WTC11 (cell line): Measurements from ENCODE around the gene OIT3. TPM values are rescaled to one million over a fixed set of nuclear protein-coding genes. Genes with fewer than 3 reads are reported as not detected.

Experiments
- ATAC-seq: fragments of 200-7000 bp; cut with Tn5 transposase; 2 replicates; pipeline ENCODE4 v1.10.0; 2021; ENCODE audit warnings: mild to moderate bottlenecking, moderate library complexity
- CTCF ChIA-PET: fragments of 300-600 bp; sonication (Branson Sonifier 250); formaldehyde crosslinking; loops from one replicate; lab custom pipeline; 2021; ENCODE audit warnings: antibody characterized with exemption; lab: Charles Lee
- POLR2A ChIA-PET: fragments of 350-600 bp; sonication (Branson Sonifier 250); formaldehyde crosslinking; loops from one replicate; lab custom pipeline; 2021; ENCODE audit warnings: antibody characterized with exemption; lab: Charles Lee
- DNase-seq: peaks from one replicate; pipeline ENCODE4 v3.0.0; 2021; ENCODE audit warnings: low spot score
- H3K27ac Mint-ChIP-seq: 2 replicates; pipeline ENCODE4 v1.8.0; 2021; ENCODE audit warnings: mixed read lengths
- H3K27me3 Mint-ChIP-seq: 2 replicates; pipeline ENCODE4 v1.8.0; 2021; ENCODE audit warnings: low read depth, mild to moderate bottlenecking, moderate library complexity, mixed read lengths
- H3K36me3 Mint-ChIP-seq: 2 replicates; pipeline ENCODE4 v1.8.0; 2021; ENCODE audit warnings: mixed read lengths
- H3K4me1 Mint-ChIP-seq: 2 replicates; pipeline ENCODE4 v1.8.0; 2022; ENCODE audit warnings: mixed read lengths
- H3K4me3 Mint-ChIP-seq: 2 replicates; pipeline ENCODE4 v1.8.0; 2021; ENCODE audit warnings: mild to moderate bottlenecking, moderate library complexity, mixed read lengths
- H3K9me3 Mint-ChIP-seq: 2 replicates; pipeline ENCODE4 v1.8.0; 2021; ENCODE audit warnings: mixed read lengths
- AFF4 ChIP-seq: sonication (generic); formaldehyde crosslinking; IDR thresholded peaks from 2 replicates; pipeline ENCODE4 v1.8.1; 2023; ENCODE audit warnings: mild to moderate bottlenecking, missing genetic modification reagents, borderline replicate concordance
- ATF2 ChIP-seq: sonication (generic); formaldehyde crosslinking; IDR thresholded peaks from 2 replicates; pipeline ENCODE4 v1.8.1; 2022; ENCODE audit warnings: low read depth, missing genetic modification reagents, borderline replicate concordance
- CBFB ChIP-seq: sonication (generic); formaldehyde crosslinking; IDR thresholded peaks from 2 replicates; pipeline ENCODE4 v1.8.1; 2022; ENCODE audit warnings: mild to moderate bottlenecking, low read depth, missing genetic modification reagents
- CREB1 ChIP-seq: sonication (generic); formaldehyde crosslinking; IDR thresholded peaks from 2 replicates; pipeline ENCODE4 v1.8.0; 2023; ENCODE audit warnings: mild to moderate bottlenecking, missing genetic modification reagents
- FOXK1 ChIP-seq: sonication (generic); formaldehyde crosslinking; IDR thresholded peaks from 2 replicates; pipeline ENCODE4 v1.8.0; 2022; ENCODE audit warnings: mild to moderate bottlenecking, moderate library complexity, missing genetic modification reagents
- NFATC4 ChIP-seq: fragments of 250-450 bp; sonication (Bioruptor Pico); IDR thresholded peaks from 2 replicates; pipeline ENCODE4 v1.9.0; 2021; ENCODE audit warnings: mild to moderate bottlenecking
- NFYB ChIP-seq: sonication (generic); formaldehyde crosslinking; conservative IDR thresholded peaks from 2 replicates; pipeline ENCODE4 v1.8.0; 2022; ENCODE audit warnings: low read depth, missing genetic modification reagents
- NR3C1 ChIP-seq: sonication (generic); formaldehyde crosslinking; conservative IDR thresholded peaks from 2 replicates; pipeline ENCODE4 v1.8.1; 2023; ENCODE audit warnings: low read depth, mild to moderate bottlenecking, missing genetic modification reagents
- RELA ChIP-seq: sonication (generic); formaldehyde crosslinking; IDR thresholded peaks from 2 replicates; pipeline ENCODE4 v1.8.1; 2022; ENCODE audit warnings: missing genetic modification reagents, mild to moderate bottlenecking, borderline replicate concordance
- SOX15 ChIP-seq: fragments of 250-450 bp; sonication (Bioruptor Pico); IDR thresholded peaks from 2 replicates; pipeline ENCODE4 v1.9.0; 2021; ENCODE audit warnings: mild to moderate bottlenecking
- TCF7 ChIP-seq: sonication (generic); formaldehyde crosslinking; IDR thresholded peaks from 2 replicates; pipeline ENCODE4 v1.8.0; 2022; ENCODE audit warnings: mild to moderate bottlenecking, low read depth, missing genetic modification reagents, moderate library complexity
- ZBTB43 ChIP-seq: sonication (generic); formaldehyde crosslinking; IDR thresholded peaks from 2 replicates; pipeline ENCODE4 v1.8.1; 2023; ENCODE audit warnings: mild to moderate bottlenecking, missing genetic modification reagents
- ZMAT4 ChIP-seq: fragments of 250-450 bp; sonication (Bioruptor Pico); IDR thresholded peaks from 2 replicates; pipeline ENCODE4 v1.9.0; 2021; ENCODE audit warnings: mild to moderate bottlenecking
- ZNF232 ChIP-seq: sonication (generic); formaldehyde crosslinking; IDR thresholded peaks from 2 replicates; pipeline ENCODE4 v1.8.0; 2022; ENCODE audit warnings: mild to moderate bottlenecking, missing genetic modification reagents
- ZNF263 ChIP-seq: sonication (generic); formaldehyde crosslinking; IDR thresholded peaks from 2 replicates; pipeline ENCODE4 v1.8.1; 2022; ENCODE audit warnings: low read depth, mild to moderate bottlenecking, moderate library complexity, missing genetic modification reagents
- ZNF423 ChIP-seq: fragments of 250-450 bp; sonication (Bioruptor Pico); IDR thresholded peaks from 2 replicates; pipeline ENCODE4 v2.1.2; 2022; ENCODE audit warnings: mild to moderate bottlenecking, moderate library complexity
- total RNA-seq: library from RNA; stranded (reverse); gene quantifications from 3 replicates; pipeline ENCODE4 v1.2.3, GENCODE V29; 2021
- TF ChIP-seq, protein P1 (sequence below): sonication (generic); formaldehyde crosslinking; IDR thresholded peaks from 2 replicates; pipeline ENCODE4 v1.8.1; 2023; ENCODE audit warnings: mild to moderate bottlenecking, missing genetic modification reagents, moderate library complexity
- TF ChIP-seq, protein P2 (sequence below): sonication (generic); formaldehyde crosslinking; IDR thresholded peaks from 2 replicates; pipeline ENCODE4 v1.8.0; 2022; ENCODE audit warnings: mild to moderate bottlenecking, missing genetic modification reagents

The OIT3 gene
- total RNA-seq, 1 experiment from 2014 or later = not detected

- TF ChIP-seq AFF4 (CRISPR knock-in tag) = no peak
These were observed 30.8 kb downstream of the OIT3 start (continued) for GRCh38 chr10:72924351-72924750.

GRCh38 chr10:72925951-72926465, 32.5 kb downstream of the OIT3 start:
- DNase-seq (no peak), ATAC-seq (peak; percentile 26; the same call in 1 of the 2 replicates)
- TF ChIP-seq ZNF263 (CRISPR knock-in tag) = no peak
- no peak for TF ChIP-seq SOX15 (CRISPR knock-in tag)
- no peak for TF ChIP-seq CREB1
- TF ChIP-seq, protein P1, sequence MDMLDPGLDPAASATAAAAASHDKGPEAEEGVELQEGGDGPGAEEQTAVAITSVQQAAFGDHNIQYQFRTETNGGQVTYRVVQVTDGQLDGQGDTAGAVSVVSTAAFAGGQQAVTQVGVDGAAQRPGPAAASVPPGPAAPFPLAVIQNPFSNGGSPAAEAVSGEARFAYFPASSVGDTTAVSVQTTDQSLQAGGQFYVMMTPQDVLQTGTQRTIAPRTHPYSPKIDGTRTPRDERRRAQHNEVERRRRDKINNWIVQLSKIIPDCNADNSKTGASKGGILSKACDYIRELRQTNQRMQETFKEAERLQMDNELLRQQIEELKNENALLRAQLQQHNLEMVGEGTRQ = no peak
- no peak for TF ChIP-seq NFATC4
- no peak for TF ChIP-seq ATF2 (CRISPR knock-in tag)
- TF ChIP-seq ZNF232 (CRISPR knock-in tag) = no peak
- no peak for TF ChIP-seq CBFB
- TF ChIP-seq FOXK1 (CRISPR knock-in tag) = no peak
- TF ChIP-seq ZMAT4 = no peak
- TF ChIP-seq NFYB (CRISPR knock-in tag) = no peak
- ChIA-PET POLR2A (no interaction called here), CTCF (interaction anchor here (0.6 kb wide), 1 partner anchor 263 kb away, joined by 3 read pairs; no protein-coding TSS in a partner anchor)
- H3K9me3 Mint-ChIP-seq = peaks cover 12% of the 10 kb centered on the region
- no peaks in the 10 kb centered on the region; the same call in 1 of the 2 replicates for H3K27me3 Mint-ChIP-seq
- peaks cover 10% of the 10 kb centered on the region for H3K36me3 Mint-ChIP-seq
- no peaks in the 10 kb centered on the region for H3K4me1 Mint-ChIP-seq
- no peak overlapping the region for H3K4me3 Mint-ChIP-seq
- H3K27ac Mint-ChIP-seq = no peak overlapping the region

GRCh38 chr10:72927485-72927884, 33.9 kb downstream of the OIT3 start:
- TF ChIP-seq NR3C1 (CRISPR knock-in tag) (no peak), ZBTB43 (CRISPR knock-in tag) (no peak), ZNF423 (CRISPR knock-in tag) (no peak), TCF7 (CRISPR knock-in tag) (no peak), NFYB (CRISPR knock-in tag) (no peak), RELA (CRISPR knock-in tag) (no peak)
- TF ChIP-seq, protein P2, sequence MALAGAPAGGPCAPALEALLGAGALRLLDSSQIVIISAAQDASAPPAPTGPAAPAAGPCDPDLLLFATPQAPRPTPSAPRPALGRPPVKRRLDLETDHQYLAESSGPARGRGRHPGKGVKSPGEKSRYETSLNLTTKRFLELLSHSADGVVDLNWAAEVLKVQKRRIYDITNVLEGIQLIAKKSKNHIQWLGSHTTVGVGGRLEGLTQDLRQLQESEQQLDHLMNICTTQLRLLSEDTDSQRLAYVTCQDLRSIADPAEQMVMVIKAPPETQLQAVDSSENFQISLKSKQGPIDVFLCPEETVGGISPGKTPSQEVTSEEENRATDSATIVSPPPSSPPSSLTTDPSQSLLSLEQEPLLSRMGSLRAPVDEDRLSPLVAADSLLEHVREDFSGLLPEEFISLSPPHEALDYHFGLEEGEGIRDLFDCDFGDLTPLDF (CRISPR knock-in tag) = no peak
- H3K27ac Mint-ChIP-seq = no peak overlapping the region
- H3K4me3 Mint-ChIP-seq = no peak overlapping the region
- peaks cover under 1% of the 10 kb centered on the region; the same call in 1 of the 2 replicates for H3K36me3 Mint-ChIP-seq
- no peaks in the 10 kb centered on the region for H3K27me3 Mint-ChIP-seq
- ATAC-seq = no peak
- DNase-seq = no peak
- ChIA-PET POLR2A (interaction anchor here (0.7 kb wide), 1 partner anchor 245 kb away, joined by 3 read pairs; no protein-coding TSS in a partner anchor), CTCF (interaction anchor here (1.0 kb wide), 1 partner anchor 134 kb away, joined by 4 read pairs; no protein-coding TSS in a partner anchor)
- no peaks in the 10 kb centered on the region for H3K4me1 Mint-ChIP-seq
- peaks cover 1% of the 10 kb centered on the region for H3K9me3 Mint-ChIP-seq
